ENCODE measurements around the gene TFCP2.

TFCP2 gene

DNA sequence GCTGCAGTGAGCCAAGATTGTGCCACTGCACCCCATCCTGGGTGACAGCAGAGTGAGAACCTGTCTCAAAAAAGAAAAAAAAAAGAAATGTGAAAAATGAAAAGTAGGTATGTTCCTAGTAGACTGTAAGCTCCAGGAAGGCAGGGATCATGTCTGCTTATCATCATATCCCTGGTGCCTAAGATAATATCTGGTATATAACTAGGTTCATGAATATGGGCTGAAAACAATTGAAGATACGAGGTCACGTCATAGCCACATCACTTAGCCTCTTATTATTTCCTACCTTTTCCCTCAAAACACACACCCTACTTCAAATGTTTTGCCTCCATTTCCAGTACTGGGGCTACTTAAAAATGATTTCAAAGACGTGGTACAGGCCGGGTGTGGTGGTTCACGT is 42.0 kb upstream of the TFCP2 start:
- TF ChIP-seq, protein P1, sequence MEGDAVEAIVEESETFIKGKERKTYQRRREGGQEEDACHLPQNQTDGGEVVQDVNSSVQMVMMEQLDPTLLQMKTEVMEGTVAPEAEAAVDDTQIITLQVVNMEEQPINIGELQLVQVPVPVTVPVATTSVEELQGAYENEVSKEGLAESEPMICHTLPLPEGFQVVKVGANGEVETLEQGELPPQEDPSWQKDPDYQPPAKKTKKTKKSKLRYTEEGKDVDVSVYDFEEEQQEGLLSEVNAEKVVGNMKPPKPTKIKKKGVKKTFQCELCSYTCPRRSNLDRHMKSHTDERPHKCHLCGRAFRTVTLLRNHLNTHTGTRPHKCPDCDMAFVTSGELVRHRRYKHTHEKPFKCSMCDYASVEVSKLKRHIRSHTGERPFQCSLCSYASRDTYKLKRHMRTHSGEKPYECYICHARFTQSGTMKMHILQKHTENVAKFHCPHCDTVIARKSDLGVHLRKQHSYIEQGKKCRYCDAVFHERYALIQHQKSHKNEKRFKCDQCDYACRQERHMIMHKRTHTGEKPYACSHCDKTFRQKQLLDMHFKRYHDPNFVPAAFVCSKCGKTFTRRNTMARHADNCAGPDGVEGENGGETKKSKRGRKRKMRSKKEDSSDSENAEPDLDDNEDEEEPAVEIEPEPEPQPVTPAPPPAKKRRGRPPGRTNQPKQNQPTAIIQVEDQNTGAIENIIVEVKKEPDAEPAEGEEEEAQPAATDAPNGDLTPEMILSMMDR (IDR thresholded peaks at IDR 0.05), result no peak

DNA sequence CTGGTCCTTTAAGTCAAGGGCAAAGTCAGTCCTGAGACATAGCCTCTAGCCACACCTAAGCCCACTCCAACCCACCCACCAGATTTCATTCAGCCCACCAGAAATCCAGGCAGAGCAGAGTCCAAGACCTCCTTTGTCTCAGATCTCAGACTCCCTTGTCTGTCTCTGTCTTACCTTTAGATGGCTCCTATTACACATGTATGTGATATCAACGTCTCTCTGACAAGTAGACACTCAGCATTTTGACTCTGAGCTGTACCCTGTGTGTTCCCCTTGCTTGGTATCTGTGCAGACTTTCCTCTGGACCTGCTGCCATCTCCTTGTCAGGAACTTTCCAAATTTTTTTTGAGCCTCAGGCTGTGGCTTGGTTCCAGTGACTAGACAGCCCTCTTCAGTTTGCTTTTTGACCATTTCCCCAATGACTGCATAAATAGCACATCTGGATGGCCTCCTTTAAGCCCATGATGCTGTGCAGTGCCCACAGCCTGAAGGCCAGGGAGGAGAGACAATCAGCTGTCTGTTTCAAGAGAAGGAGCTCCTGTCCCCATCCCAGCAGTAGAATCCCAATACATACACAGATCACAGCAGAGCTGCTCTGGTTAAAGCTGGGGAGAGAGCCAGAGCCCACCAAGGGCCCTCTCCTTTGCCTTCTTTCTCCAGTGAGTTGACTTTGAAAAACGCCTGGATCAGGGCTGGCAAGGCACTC is 37.9 kb upstream of the TFCP2 start:
- TF ChIP-seq, protein P1 (IDR thresholded peaks at IDR 0.05), result no peak

DNA sequence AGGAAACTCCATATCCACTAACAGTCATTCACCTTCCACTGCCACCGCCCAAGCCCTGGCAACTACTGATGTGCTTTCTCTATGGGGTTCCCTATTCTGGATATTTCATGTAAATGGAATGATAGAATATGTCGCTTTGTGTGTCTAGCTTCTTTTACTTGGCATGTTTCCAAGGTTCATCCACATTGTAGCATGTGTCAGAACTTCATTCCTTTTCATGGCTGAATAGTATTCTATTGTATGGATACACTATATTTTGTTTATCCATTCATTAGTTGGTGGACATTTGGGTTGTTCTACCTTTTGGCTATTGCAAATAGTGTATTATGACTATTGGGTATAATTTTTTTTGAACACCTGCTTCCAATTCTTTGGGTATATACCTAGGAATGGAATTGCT is 36.3 kb upstream of the TFCP2 start:
- TF ChIP-seq, protein P1 (IDR thresholded peaks at IDR 0.05), result no peak

DNA sequence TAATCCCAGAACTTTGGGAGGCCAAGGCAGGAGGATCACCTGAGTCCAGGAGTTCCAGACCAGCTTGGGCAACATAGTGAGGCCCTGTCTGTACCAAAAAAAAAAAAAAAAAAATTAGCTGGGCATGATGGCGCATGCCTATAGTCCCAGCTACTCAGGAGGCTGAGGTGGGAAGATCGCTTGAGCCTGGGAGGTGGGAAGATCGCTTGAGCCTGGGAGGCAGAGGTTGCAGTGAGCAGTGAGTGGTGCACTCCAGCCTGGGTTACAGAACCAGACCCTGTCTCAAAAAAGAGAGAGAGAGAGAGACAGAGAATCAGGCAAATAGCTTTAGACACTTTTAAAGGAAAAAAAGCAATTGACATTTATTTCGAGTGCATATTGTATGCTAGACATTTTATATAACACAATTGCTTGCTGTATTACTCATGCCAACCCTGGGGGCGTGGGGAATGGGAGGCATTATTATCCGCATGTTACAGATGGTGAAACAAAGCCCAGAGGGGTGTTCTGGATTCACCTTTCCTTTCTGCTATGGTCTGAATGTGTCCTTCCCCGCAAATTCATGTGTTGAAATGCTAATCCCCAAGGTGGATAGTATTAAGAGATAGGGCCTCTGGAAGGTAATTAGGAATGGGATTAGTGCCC is 35.2 kb upstream of the TFCP2 start:
- TF ChIP-seq, protein P1 (IDR thresholded peaks at IDR 0.05), result no peak

DNA sequence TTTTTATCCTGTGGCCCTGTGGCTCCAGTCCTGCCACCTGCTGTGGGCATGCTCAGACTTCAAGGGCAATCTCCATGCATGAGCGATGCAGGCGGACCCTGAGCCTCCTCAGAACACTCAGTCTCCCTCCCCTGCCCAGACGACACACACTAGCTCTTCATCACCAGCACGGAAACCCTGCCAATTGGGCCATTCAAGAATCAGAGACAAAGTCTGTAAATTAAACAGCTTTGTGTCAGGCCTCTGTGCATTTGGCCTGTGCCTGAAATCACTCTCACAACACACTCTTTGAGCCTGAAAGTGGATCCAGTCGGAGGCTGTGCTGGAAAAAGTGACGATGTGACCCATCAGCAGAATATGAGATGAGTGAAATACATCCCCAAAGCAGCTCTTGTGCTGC is 32.4 kb upstream of the TFCP2 start:
- TF ChIP-seq, protein P1 (IDR thresholded peaks at IDR 0.05), result no peak

DNA sequence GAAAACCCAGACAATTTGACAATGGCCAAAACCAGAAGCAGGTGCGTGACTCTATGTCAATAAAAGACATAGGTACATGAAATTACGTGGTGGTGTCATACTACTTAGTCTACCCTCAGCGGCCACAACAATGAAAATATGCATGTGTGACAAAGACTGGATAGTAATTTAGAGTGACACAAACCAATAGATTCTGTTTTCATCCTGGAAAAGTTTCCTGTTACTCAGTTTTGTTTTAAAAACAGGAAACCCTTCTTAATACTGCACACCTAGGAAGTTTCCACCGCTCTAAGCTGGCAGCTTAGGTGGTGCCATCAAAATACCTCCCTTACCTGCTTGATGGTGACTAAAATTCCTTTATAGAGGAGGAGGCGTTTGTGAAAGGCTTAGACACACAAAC is 29.8 kb upstream of the TFCP2 start:
- TF ChIP-seq, protein P1 (IDR thresholded peaks at IDR 0.05), result no peak

DNA sequence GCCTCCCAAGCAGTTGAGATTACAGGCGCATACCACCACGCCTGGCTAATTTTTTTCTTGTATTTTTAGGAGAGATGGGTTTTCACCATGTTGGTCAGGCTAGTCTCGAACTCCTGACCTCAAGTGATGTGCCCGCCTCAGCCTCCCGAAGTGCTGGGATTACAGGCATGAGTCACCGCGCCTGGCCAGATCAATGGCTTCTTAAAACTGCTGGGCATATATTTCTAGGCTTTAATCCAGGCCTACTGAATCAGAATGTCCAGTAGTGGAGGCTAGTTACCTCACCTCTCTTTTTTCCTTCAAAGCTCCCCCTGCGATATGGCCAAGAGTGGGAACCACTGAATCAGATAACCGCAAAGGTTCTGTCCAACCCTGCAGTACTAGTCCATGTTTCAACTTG is 27.9 kb upstream of the TFCP2 start:
- TF ChIP-seq, protein P1 (IDR thresholded peaks at IDR 0.05), result no peak

All from LNCAP (cell line).